GM12878 (cell line): ENCODE results near the gene NAALADL2. TPM values are rescaled to one million over a fixed set of nuclear protein-coding genes. Genes with fewer than 3 reads are reported as not detected.

Experiments
- ATAC-seq: fragments of 200-7000 bp; cut with Tn5 transposase; 3 replicates; pipeline ENCODE4 v1.9.1; 2020; ENCODE audit warnings: mild to moderate bottlenecking, moderate library complexity
- BruUV-seq: library from RNA; stranded (reverse); fragments of 400-500 nt; replicated peaks from 2 replicates; lab custom pipeline; 2021; lab: Mats Ljungman, UMichigan
- CTCF ChIA-PET: fragments of 300-600 bp; sonication (Branson Sonifier 250); formaldehyde crosslinking; extraction: SDS; loops from one replicate; lab custom pipeline; 2021; ENCODE audit warnings: inconsistent platforms; lab: Yijun Ruan, JAX
- POLR2A ChIA-PET: fragments of 350-600 bp; formaldehyde crosslinking; extraction: SDS; loops from one replicate; lab custom pipeline; 2021; ENCODE audit warnings: inconsistent platforms; lab: Charles Lee
- RAD21 ChIA-PET: fragments of 300-600 bp; sonication (Branson Sonifier 250); formaldehyde crosslinking; loops from one replicate; lab custom pipeline; 2023; ENCODE audit warnings: antibody characterized with exemption; ENCODE audit not compliant: unreplicated experiment; lab: Charles Lee
- SMC1A ChIA-PET: fragments of 300-600 bp; sonication (Branson Sonifier 250); formaldehyde crosslinking; loops from one replicate; lab custom pipeline; 2023; ENCODE audit not compliant: unreplicated experiment, uncharacterized antibody; lab: Charles Lee
- DNase-seq: peaks from one replicate; pipeline ENCODE4 v3.0.0-alpha.2; 2011; ENCODE audit warnings: low read depth, low spot score
- FAIRE-seq: peaks from 3 replicates; lab custom pipeline; 2011; peaks lifted over from hg19 to GRCh38; lab: Jason Lieb, UNC
- H2AFZ ChIP-seq: 2 replicates; pipeline ENCODE4 v1.6.0; 2011; ENCODE audit warnings: low read depth, low read length, control low read depth; ENCODE audit not compliant: control insufficient read depth
- H3K27ac ChIP-seq: 2 replicates; pipeline ENCODE4 v1.5.1; 2011; ENCODE audit warnings: control low read depth; ENCODE audit not compliant: control insufficient read depth, insufficient read depth
- H3K27me3 ChIP-seq, 2 experiments: replicated peaks in 1 of 2; 2 replicates each; pipeline versions ENCODE4 v1.6.0 to v1.6.1; 2011; ENCODE audit warnings: low read length in 1 of 2; ENCODE audit not compliant: control insufficient read depth in 2 of 2, insufficient read depth in 2 of 2
- H3K36me3 ChIP-seq, 2 experiments: 2 replicates each; pipeline ENCODE4 v1.5.1; 2011; ENCODE audit warnings: low read length in 1 of 2; ENCODE audit not compliant: control insufficient read depth in 2 of 2, insufficient read depth in 2 of 2
- H3K4me1 ChIP-seq: 2 replicates; pipeline ENCODE4 v1.6.1; 2011; ENCODE audit warnings: mild to moderate bottlenecking, low read length, moderate library complexity, mixed read lengths; ENCODE audit not compliant: control insufficient read depth, insufficient read depth
- H3K4me2 ChIP-seq: 2 replicates; pipeline ENCODE4 v1.6.0; 2011; ENCODE audit warnings: control low read depth; ENCODE audit not compliant: control insufficient read depth, insufficient read depth
- H3K4me3 ChIP-seq: fragments of 200-600 bp; sonication (generic); 2 replicates; pipeline ENCODE4 v1.5.1; 2016
- H3K79me2 ChIP-seq: 2 replicates; pipeline ENCODE4 v1.6.0; 2011; ENCODE audit warnings: low read length; ENCODE audit not compliant: control insufficient read depth, insufficient read depth
- H3K9ac ChIP-seq: 2 replicates; pipeline ENCODE4 v1.8.0; 2011; ENCODE audit warnings: low read length, control low read depth, mixed read lengths; ENCODE audit not compliant: control insufficient read depth, insufficient read depth
- H3K9me3 ChIP-seq: replicated peaks from 3 replicates; pipeline ENCODE4 v1.5.1; 2011; ENCODE audit warnings: mild to moderate bottlenecking, low read length; ENCODE audit not compliant: control insufficient read depth, insufficient read depth
- H4K20me1 ChIP-seq: 2 replicates; pipeline ENCODE4 v1.6.0; 2011; ENCODE audit not compliant: control insufficient read depth, insufficient read depth
- ESRRA ChIP-seq: IDR thresholded peaks from 2 replicates; pipeline ENCODE4 v1.6.1; 2012; ENCODE audit warnings: mild to moderate bottlenecking, low read length, improper control_type of control experiment
- GATAD2B ChIP-seq: fragments of 450-650 bp; conservative IDR thresholded peaks from 2 replicates; pipeline ENCODE4 v1.6.1; 2017; ENCODE audit warnings: low read depth, mild to moderate bottlenecking, moderate library complexity
- JUNB ChIP-seq: IDR thresholded peaks from 2 replicates; pipeline ENCODE4 v1.6.1; 2016; ENCODE audit warnings: antibody characterized with exemption, mild to moderate bottlenecking
- POLR2A ChIP-seq: IDR thresholded peaks from 2 replicates; pipeline ENCODE4 v1.6.1; 2011; ENCODE audit warnings: low read depth, mild to moderate bottlenecking, low read length
- SREBF2 ChIP-seq: IDR thresholded peaks from 2 replicates; pipeline ENCODE4 v1.6.1; 2012; ENCODE audit warnings: mild to moderate bottlenecking, low read length
- ZNF217 ChIP-seq: fragments of 450-650 bp; IDR thresholded peaks from 2 replicates; pipeline ENCODE4 v1.6.1; 2017; ENCODE audit warnings: antibody characterized with exemption, mild to moderate bottlenecking
- WGBS: methylation state at CpG from one replicate; pipeline ENCODE4 v1.1.6; 2016; ENCODE audit warnings: low lambda C conversion rate; ENCODE audit not compliant: insufficient replicate concordance, insufficient coverage; ENCODE audit errors: missing lambda C conversion rate; 5-methylcytosine and 5-hydroxymethylcytosine counted together
- in situ Hi-C: fragments of 300-500 bp; cut with MboI; formaldehyde crosslinking; loops from 9 replicates; pipeline ENCODE4 v1.14.3; 2018; ENCODE audit warnings: mixed read lengths
- intact Hi-C: fragments of 100-400 bp; cut with micrococcal nuclease; formaldehyde crosslinking; loops from one replicate; pipeline ENCODE4 v1.14.2; 2022; ENCODE audit not compliant: unreplicated experiment
- polyA plus RNA-seq, 11 experiments: library from polyadenylated mRNA; depleted of rRNA in 4 of 11; unstranded in 6 of 11; stranded (reverse) in 5 of 11; fragments of >200 nt; fragmentation: Nextera tagmentation in 4 of 11; fragmentation: Illumina TruSeq in 1 of 11; extraction: Ambion mirVana in 4 of 11; extraction: Trizol in 1 of 11; gene quantifications; 1 replicate in 1 of 11; 2 replicates in 10 of 11; pipeline versions ENCODE4 v1.2.1 to v1.2.3, GENCODE V29; 2011 to 2016; ENCODE audit warnings: inconsistent platforms in 2 of 11, missing spikeins in 2 of 11, low read depth in 1 of 11
- total RNA-seq, 4 experiments: library from RNA; depleted of rRNA in 3 of 4; stranded (reverse); fragments of >200 nt in 3 of 4; fragmentation: Illumina TruSeq in 1 of 4; extraction: Trizol in 1 of 4; gene quantifications; 2 replicates each; pipeline versions ENCODE4 v1.2.1 to v1.2.3, GENCODE V29; 2013 to 2021
- TF ChIP-seq, protein P1 (sequence below): fragments of 450-650 bp; formaldehyde crosslinking; IDR thresholded peaks from 2 replicates; pipeline ENCODE4 v1.4.0; 2020; ENCODE audit warnings: mild to moderate bottlenecking, moderate library complexity
- TF ChIP-seq, protein P2 (sequence below): fragments of 450-650 bp; formaldehyde crosslinking; IDR thresholded peaks from 2 replicates; pipeline ENCODE4 v1.5.0; 2022; ENCODE audit warnings: mild to moderate bottlenecking, missing genetic modification characterization

The NAALADL2 gene
- total and polyA plus RNA-seq, 10 of the 15 experiments (the other 5 are each of a cell fraction or from before 2014, with no cell fraction given) = 0.06 to 10.8 (median 0.46) TPM

DNA sequence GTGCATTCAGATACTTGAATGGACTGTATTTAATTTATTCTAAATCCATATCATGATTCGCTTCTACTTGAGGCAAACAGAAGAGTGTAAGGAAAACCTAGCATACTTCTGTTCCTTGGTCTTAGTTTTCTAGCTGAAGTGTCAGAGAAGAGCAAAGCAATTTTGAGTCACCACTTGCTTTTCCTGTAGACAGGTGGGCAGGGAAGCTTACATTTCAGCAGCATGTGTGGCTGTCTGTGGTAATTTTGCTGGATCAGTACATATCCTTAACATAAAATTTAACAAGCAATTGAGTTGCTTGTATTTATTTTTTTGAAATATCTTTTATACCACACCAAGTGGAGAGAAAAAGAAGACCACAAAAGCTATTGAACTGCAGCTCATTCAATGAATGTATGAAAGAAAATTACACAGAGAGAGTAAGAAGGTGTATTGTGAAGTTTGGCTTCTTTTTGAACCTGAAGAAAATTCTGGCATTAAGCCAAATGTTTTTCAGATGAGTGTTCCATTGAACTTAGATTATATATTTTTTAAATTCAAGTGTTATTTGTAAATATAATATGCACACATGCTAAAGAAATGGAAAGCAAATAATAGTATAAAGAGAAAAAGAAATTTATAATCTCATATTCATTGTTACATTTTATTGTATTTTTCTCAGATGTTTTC lies 747.6 kb downstream of the NAALADL2 start:
- Histone ChIP-seq H3K27ac (no peak overlapping the region), H3K27me3 (no peaks in the 10 kb centered on the region), H2AFZ (no peak overlapping the region), H4K20me1 (no peaks in the 10 kb centered on the region), H3K4me3 (no peak overlapping the region), H3K9ac (no peak overlapping the region), H3K79me2 (no peaks in the 10 kb centered on the region), H3K4me2 (no peak overlapping the region), H3K4me1 (no peaks in the 10 kb centered on the region), H3K9me3 (no peaks in the 10 kb centered on the region), H3K36me3 (no peaks in the 10 kb centered on the region)
- TF ChIP-seq GATAD2B = no peak
- TF ChIP-seq, protein P1, sequence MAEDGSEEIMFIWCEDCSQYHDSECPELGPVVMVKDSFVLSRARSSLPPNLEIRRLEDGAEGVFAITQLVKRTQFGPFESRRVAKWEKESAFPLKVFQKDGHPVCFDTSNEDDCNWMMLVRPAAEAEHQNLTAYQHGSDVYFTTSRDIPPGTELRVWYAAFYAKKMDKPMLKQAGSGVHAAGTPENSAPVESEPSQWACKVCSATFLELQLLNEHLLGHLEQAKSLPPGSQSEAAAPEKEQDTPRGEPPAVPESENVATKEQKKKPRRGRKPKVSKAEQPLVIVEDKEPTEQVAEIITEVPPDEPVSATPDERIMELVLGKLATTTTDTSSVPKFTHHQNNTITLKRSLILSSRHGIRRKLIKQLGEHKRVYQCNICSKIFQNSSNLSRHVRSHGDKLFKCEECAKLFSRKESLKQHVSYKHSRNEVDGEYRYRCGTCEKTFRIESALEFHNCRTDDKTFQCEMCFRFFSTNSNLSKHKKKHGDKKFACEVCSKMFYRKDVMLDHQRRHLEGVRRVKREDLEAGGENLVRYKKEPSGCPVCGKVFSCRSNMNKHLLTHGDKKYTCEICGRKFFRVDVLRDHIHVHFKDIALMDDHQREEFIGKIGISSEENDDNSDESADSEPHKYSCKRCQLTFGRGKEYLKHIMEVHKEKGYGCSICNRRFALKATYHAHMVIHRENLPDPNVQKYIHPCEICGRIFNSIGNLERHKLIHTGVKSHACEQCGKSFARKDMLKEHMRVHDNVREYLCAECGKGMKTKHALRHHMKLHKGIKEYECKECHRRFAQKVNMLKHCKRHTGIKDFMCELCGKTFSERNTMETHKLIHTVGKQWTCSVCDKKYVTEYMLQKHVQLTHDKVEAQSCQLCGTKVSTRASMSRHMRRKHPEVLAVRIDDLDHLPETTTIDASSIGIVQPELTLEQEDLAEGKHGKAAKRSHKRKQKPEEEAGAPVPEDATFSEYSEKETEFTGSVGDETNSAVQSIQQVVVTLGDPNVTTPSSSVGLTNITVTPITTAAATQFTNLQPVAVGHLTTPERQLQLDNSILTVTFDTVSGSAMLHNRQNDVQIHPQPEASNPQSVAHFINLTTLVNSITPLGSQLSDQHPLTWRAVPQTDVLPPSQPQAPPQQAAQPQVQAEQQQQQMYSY (CRISPR knock-in tag) = no peak
- TF ChIP-seq, protein P2, sequence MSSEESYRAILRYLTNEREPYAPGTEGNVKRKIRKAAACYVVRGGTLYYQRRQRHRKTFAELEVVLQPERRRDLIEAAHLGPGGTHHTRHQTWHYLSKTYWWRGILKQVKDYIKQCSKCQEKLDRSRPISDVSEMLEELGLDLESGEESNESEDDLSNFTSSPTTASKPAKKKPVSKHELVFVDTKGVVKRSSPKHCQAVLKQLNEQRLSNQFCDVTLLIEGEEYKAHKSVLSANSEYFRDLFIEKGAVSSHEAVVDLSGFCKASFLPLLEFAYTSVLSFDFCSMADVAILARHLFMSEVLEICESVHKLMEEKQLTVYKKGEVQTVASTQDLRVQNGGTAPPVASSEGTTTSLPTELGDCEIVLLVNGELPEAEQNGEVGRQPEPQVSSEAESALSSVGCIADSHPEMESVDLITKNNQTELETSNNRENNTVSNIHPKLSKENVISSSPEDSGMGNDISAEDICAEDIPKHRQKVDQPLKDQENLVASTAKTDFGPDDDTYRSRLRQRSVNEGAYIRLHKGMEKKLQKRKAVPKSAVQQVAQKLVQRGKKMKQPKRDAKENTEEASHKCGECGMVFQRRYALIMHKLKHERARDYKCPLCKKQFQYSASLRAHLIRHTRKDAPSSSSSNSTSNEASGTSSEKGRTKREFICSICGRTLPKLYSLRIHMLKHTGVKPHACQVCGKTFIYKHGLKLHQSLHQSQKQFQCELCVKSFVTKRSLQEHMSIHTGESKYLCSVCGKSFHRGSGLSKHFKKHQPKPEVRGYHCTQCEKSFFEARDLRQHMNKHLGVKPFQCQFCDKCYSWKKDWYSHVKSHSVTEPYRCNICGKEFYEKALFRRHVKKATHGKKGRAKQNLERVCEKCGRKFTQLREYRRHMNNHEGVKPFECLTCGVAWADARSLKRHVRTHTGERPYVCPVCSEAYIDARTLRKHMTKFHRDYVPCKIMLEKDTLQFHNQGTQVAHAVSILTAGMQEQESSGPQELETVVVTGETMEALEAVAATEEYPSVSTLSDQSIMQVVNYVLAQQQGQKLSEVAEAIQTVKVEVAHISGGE (CRISPR knock-in tag) = no peak
- TF ChIP-seq ZNF217 = no peak
- no peak for TF ChIP-seq SREBF2
- TF ChIP-seq ESRRA = no peak
- no peak for TF ChIP-seq POLR2A
- no peak for TF ChIP-seq JUNB
- no TSS peak for BruUV-seq
- ChIA-PET SMC1A (interaction anchor here (1.2 kb wide), 1 partner anchor 34 kb away, joined by 3 read pairs; no protein-coding TSS in a partner anchor), RAD21 (no interaction called here), POLR2A (no interaction called here), CTCF (no interaction called here)
- no peak for FAIRE-seq
- in situ Hi-C loops = no loop called here
- intact Hi-C loops = no loop called here
- ATAC-seq = no peak
- no peak for DNase-seq
- WGBS = 0% methylated on average over 1 of the region's 1 CpG
